Keratinocyte (primary cell): ENCODE results near the gene MEIS3. TPM values are rescaled to one million over a fixed set of nuclear protein-coding genes. Genes with fewer than 3 reads are reported as not detected.

Source experiments
- DNase-seq: peaks from one replicate; pipeline ENCODE4 v3.0.0-alpha.2; 2011; ENCODE audit warnings: low read depth, missing footprints, low spot score
- FAIRE-seq: peaks from 2 replicates; lab custom pipeline; 2011; peaks lifted over from hg19 to GRCh38; lab: Jason Lieb, UNC
- H2AFZ ChIP-seq: 2 replicates; pipeline ENCODE4 v1.6.0; 2012; ENCODE audit warnings: low read length, control low read depth, inconsistent platforms; ENCODE audit not compliant: control insufficient read depth
- H3K27ac ChIP-seq: 2 replicates; pipeline ENCODE4 v1.5.1; 2011; ENCODE audit warnings: low read length; ENCODE audit not compliant: control insufficient read depth, insufficient read depth
- H3K27me3 ChIP-seq: 3 replicates; pipeline ENCODE4 v1.6.0; 2011; ENCODE audit warnings: low read length; ENCODE audit not compliant: control insufficient read depth, insufficient read depth; ENCODE audit errors: extremely low read depth
- H3K36me3 ChIP-seq, 2 experiments: 2 replicates in 1 of 2; 3 replicates in 1 of 2; pipeline ENCODE4 v1.5.1; 2011; ENCODE audit warnings: low read length in 2 of 2, mild to moderate bottlenecking in 1 of 2; ENCODE audit not compliant: control insufficient read depth in 2 of 2, insufficient read depth in 2 of 2; ENCODE audit errors: extremely low read depth in 1 of 2
- H3K4me1 ChIP-seq: 3 replicates; pipeline ENCODE4 v1.5.1; 2011; ENCODE audit warnings: low read length; ENCODE audit not compliant: control insufficient read depth, insufficient read depth; ENCODE audit errors: extremely low read depth
- H3K4me2 ChIP-seq: 3 replicates; pipeline ENCODE4 v1.6.0; 2011; ENCODE audit warnings: low read depth, low read length; ENCODE audit not compliant: control insufficient read depth, insufficient read depth; ENCODE audit errors: extremely low read depth
- H3K4me3 ChIP-seq, 3 experiments: fragments of 200-600 bp in 1 of 3; sonication (generic) in 1 of 3; 2 replicates in 2 of 3; 3 replicates in 1 of 3; pipeline ENCODE4 v1.5.1; 2011 to 2016; ENCODE audit warnings: low read length in 3 of 3, mild to moderate bottlenecking in 3 of 3, control low read depth in 2 of 3, inconsistent platforms in 1 of 3, low read depth in 1 of 3, mixed read lengths in 1 of 3, mixed run types in 1 of 3, moderate library complexity in 1 of 3; ENCODE audit not compliant: control insufficient read depth in 2 of 3, insufficient read depth in 2 of 3; ENCODE audit errors: extremely low read depth in 1 of 3
- H3K79me2 ChIP-seq: 2 replicates; pipeline ENCODE4 v1.6.0; 2012; ENCODE audit warnings: low read length; ENCODE audit not compliant: control insufficient read depth, insufficient read depth
- H3K9ac ChIP-seq: 3 replicates; pipeline ENCODE4 v1.6.0; 2011; ENCODE audit warnings: low read length; ENCODE audit not compliant: control insufficient read depth, insufficient read depth; ENCODE audit errors: extremely low read depth
- H3K9me1 ChIP-seq: 3 replicates; pipeline ENCODE4 v1.6.0; 2011; ENCODE audit warnings: low read length; ENCODE audit not compliant: control insufficient read depth, insufficient read depth; ENCODE audit errors: extremely low read depth
- H3K9me3 ChIP-seq: 2 replicates; pipeline ENCODE4 v1.5.1; 2012; ENCODE audit warnings: low read depth, low read length; ENCODE audit not compliant: control insufficient read depth
- H4K20me1 ChIP-seq: 3 replicates; pipeline ENCODE4 v1.6.0; 2011; ENCODE audit warnings: low read length; ENCODE audit not compliant: control insufficient read depth, insufficient read depth; ENCODE audit errors: extremely low read depth
- CTCF ChIP-seq, 3 experiments: IDR thresholded peaks in 1 of 3; conservative IDR thresholded peaks in 1 of 3; optimal IDR thresholded peaks in 1 of 3; 2 replicates in 2 of 3; 3 replicates in 1 of 3; pipeline versions ENCODE3 to v1.5.1; 2011; ENCODE audit warnings: low read length in 3 of 3, mild to moderate bottlenecking in 3 of 3, moderate library complexity in 2 of 3, control low read depth in 1 of 3, inconsistent platforms in 1 of 3; ENCODE audit not compliant: insufficient read depth in 2 of 3; ENCODE audit errors: extremely low read depth in 1 of 3
- EZH2 ChIP-seq: IDR thresholded peaks from one replicate; pipeline ENCODE4 v1.6.1; 2012; ENCODE audit warnings: inconsistent platforms, mild to moderate bottlenecking, low read length, moderate library complexity
- dilution Hi-C: fragments of 300-500 bp; cut with MboI; formaldehyde crosslinking; loops from one replicate; pipeline ENCODE4 v1.7.0; 2020; ENCODE audit warnings: low sequenced_read_pairs; ENCODE audit not compliant: extremely low pct_ligation_motif_present
- polyA plus RNA-seq, 5 experiments: library from polyadenylated mRNA; depleted of rRNA in 3 of 5; stranded (reverse) in 3 of 5; stranded (forward) in 1 of 5; unstranded in 1 of 5; fragments of >200 nt; gene quantifications; 1 replicate in 1 of 5; 2 replicates in 3 of 5; 3 replicates in 1 of 5; pipeline versions ENCODE4 v1.2.1 to v1.2.3, GENCODE V29; 2011 to 2012; ENCODE audit warnings: missing spikeins in 2 of 5, low read depth in 1 of 5, low replicate concordance in 1 of 5

Gene MEIS3
- polyA plus RNA-seq, 1 donor (not counting 4 experiments of a cell fraction or from before 2014, with no cell fraction given): 1.7 TPM

- no peaks in the 10 kb centered on the region for H3K9me3 ChIP-seq
- no peaks in the 10 kb centered on the region for H3K79me2 ChIP-seq
- FAIRE-seq (peak; percentile 56), DNase-seq (no peak)
- H2AFZ ChIP-seq: no peak overlapping the region
- peaks cover 4% of the 10 kb centered on the region for H3K4me1 ChIP-seq
- dilution Hi-C loops: no loop called here
- H3K27me3 ChIP-seq: peaks cover 69% of the 10 kb centered on the region
- H3K4me2 ChIP-seq: peak overlapping the region; percentile 27
- H3K9me1 ChIP-seq: no peaks in the 10 kb centered on the region
- no peak overlapping the region for H3K4me3 ChIP-seq
- no peaks in the 10 kb centered on the region for H3K36me3 ChIP-seq
- H4K20me1 ChIP-seq: peaks cover 4% of the 10 kb centered on the region
- H3K27ac ChIP-seq: no peak overlapping the region
- TF ChIP-seq EZH2 (peak; percentile 26), CTCF (optimal IDR thresholded peaks at IDR 0.05 in 1 of 3, IDR thresholded peaks at IDR 0.05 in 1 of 3, conservative IDR thresholded peaks at IDR 0.05 in 1 of 3; ENCODE audit: extremely low read depth in 1 of 3, insufficient read depth in 2 of 3, low read length in 3 of 3) (no peak)
- H3K9ac ChIP-seq: no peak overlapping the region
These were observed 2.1 kb downstream of the MEIS3 start for GRCh38 chr19:47417107-47417745.

- Histone ChIP-seq H3K9me3 (no peaks in the 10 kb centered on the region), H3K27me3 (peaks cover 66% of the 10 kb centered on the region), H3K36me3 (no peaks in the 10 kb centered on the region), H3K9ac (no peak overlapping the region), H3K9me1 (no peaks in the 10 kb centered on the region), H3K79me2 (no peaks in the 10 kb centered on the region), H3K4me2 (no peak overlapping the region), H4K20me1 (peaks cover 4% of the 10 kb centered on the region), H2AFZ (no peak overlapping the region), H3K4me3 (no peak overlapping the region), H3K4me1 (peaks cover 4% of the 10 kb centered on the region), H3K27ac (no peak overlapping the region)
- DNase-seq (no peak), FAIRE-seq (no peak)
- TF ChIP-seq EZH2 (no peak), CTCF (optimal IDR thresholded peaks at IDR 0.05 in 1 of 3, IDR thresholded peaks at IDR 0.05 in 1 of 3, conservative IDR thresholded peaks at IDR 0.05 in 1 of 3; ENCODE audit: extremely low read depth in 1 of 3, insufficient read depth in 2 of 3, low read length in 3 of 3) (no peak)
- dilution Hi-C loops: no loop called here
These were observed 2.7 kb downstream of the MEIS3 start for GRCh38 chr19:47416643-47416985.
